ENCODE results near the gene SLC14A1. TPM values are rescaled to one million over a fixed set of nuclear protein-coding genes. Genes with fewer than 3 reads are reported as not detected.

The SLC14A1 gene
- total and polyA plus RNA-seq, 2 experiments from 2014 or later = 0.21 to 0.53 TPM

DNA sequence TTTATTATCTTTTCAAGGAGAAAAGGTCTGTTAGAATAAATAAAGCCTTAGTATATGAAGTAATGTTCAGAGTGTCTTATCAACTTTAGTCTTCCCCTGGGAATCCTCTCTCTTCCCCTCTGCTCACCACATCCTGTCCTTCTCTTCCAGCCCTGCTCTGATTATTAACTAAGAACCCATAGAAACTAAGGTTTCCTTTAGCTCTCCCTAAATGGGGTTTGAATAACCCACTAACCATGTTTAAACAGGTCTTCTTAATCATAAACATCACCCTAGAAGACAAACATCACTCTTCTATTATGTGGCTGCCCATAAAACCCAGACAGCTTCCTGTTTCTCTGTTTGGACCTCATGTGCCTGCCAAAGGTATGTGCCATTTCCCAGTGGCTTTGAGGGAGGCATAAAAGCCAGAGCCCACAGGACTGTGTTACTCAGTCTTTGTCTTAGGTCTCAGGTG is 50.1 kb downstream of the SLC14A1 start:
- H3K36me3 ChIP-seq (ENCODE audit: insufficient read depth) = no peaks in the 10 kb centered on the region
- H3K4me1 Mint-ChIP-seq = no peaks in the 10 kb centered on the region
- H3F3A ChIP-seq (replicated peaks; ENCODE audit: low read depth) = 0 out of 2 replicates have a peak, but pooled peaks cover 3% of the 10 kb centered on the region
- H3K79me2 ChIP-seq (replicated peaks; ENCODE audit: insufficient read depth) = no peaks in the 10 kb centered on the region
- no peak overlapping the region for H3K27ac Mint-ChIP-seq
- no peak overlapping the region for H3K4me2 ChIP-seq
- no peak overlapping the region for H3K4me3 ChIP-seq
- ATAC-seq (no peak), DNase-seq (ENCODE audit: low spot score) (no peak)
- H3K9me3 Mint-ChIP-seq = peaks cover 7% of the 10 kb centered on the region; the same call in 2 of the 3 replicates
- H3K9me2 ChIP-seq (ENCODE audit: insufficient read depth) = peaks cover 34% of the 10 kb centered on the region
- H3K27me3 ChIP-seq (ENCODE audit: insufficient read depth) = peaks cover 3% of the 10 kb centered on the region; the same call in 1 of the 2 replicates
- no peak overlapping the region for H3K27ac ChIP-seq (ENCODE audit: low read depth)
- peaks cover 2% of the 10 kb centered on the region; the same call in 2 of the 3 replicates for H3K36me3 Mint-ChIP-seq (ENCODE audit: low read depth)
- H3K4me3 Mint-ChIP-seq = no peak overlapping the region
- H3K27me3 Mint-ChIP-seq (ENCODE audit: insufficient read depth, low read depth, poor library complexity) = no peaks in the 10 kb centered on the region
- TF ChIP-seq ZNF331 (CRISPR knock-in tag; IDR thresholded peaks at IDR 0.05; ENCODE audit: low read depth) (no peak), STAT1 (IDR thresholded peaks at IDR 0.05; ENCODE audit: unreplicated experiment) (no peak), EZH2phosphoT487 (IDR thresholded peaks at IDR 0.05; ENCODE audit: unreplicated experiment) (no peak), CREB1 (CRISPR knock-in tag; IDR thresholded peaks at IDR 0.05; ENCODE audit: low read depth) (no peak), EZH2 (IDR thresholded peaks at IDR 0.05; ENCODE audit: low read depth, unreplicated experiment) (no peak), POLR2AphosphoS5 (IDR thresholded peaks at IDR 0.05; ENCODE audit: low read depth) (no peak), JUNB (IDR thresholded peaks at IDR 0.05; ENCODE audit: unreplicated experiment) (no peak)
- TF ChIP-seq, protein P1, sequence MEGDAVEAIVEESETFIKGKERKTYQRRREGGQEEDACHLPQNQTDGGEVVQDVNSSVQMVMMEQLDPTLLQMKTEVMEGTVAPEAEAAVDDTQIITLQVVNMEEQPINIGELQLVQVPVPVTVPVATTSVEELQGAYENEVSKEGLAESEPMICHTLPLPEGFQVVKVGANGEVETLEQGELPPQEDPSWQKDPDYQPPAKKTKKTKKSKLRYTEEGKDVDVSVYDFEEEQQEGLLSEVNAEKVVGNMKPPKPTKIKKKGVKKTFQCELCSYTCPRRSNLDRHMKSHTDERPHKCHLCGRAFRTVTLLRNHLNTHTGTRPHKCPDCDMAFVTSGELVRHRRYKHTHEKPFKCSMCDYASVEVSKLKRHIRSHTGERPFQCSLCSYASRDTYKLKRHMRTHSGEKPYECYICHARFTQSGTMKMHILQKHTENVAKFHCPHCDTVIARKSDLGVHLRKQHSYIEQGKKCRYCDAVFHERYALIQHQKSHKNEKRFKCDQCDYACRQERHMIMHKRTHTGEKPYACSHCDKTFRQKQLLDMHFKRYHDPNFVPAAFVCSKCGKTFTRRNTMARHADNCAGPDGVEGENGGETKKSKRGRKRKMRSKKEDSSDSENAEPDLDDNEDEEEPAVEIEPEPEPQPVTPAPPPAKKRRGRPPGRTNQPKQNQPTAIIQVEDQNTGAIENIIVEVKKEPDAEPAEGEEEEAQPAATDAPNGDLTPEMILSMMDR (conservative IDR thresholded peaks at IDR 0.05; ENCODE audit: low read depth in 2 of 2) = no peak
- TF ChIP-seq, protein P2, sequence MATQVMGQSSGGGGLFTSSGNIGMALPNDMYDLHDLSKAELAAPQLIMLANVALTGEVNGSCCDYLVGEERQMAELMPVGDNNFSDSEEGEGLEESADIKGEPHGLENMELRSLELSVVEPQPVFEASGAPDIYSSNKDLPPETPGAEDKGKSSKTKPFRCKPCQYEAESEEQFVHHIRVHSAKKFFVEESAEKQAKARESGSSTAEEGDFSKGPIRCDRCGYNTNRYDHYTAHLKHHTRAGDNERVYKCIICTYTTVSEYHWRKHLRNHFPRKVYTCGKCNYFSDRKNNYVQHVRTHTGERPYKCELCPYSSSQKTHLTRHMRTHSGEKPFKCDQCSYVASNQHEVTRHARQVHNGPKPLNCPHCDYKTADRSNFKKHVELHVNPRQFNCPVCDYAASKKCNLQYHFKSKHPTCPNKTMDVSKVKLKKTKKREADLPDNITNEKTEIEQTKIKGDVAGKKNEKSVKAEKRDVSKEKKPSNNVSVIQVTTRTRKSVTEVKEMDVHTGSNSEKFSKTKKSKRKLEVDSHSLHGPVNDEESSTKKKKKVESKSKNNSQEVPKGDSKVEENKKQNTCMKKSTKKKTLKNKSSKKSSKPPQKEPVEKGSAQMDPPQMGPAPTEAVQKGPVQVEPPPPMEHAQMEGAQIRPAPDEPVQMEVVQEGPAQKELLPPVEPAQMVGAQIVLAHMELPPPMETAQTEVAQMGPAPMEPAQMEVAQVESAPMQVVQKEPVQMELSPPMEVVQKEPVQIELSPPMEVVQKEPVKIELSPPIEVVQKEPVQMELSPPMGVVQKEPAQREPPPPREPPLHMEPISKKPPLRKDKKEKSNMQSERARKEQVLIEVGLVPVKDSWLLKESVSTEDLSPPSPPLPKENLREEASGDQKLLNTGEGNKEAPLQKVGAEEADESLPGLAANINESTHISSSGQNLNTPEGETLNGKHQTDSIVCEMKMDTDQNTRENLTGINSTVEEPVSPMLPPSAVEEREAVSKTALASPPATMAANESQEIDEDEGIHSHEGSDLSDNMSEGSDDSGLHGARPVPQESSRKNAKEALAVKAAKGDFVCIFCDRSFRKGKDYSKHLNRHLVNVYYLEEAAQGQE (IDR thresholded peaks at IDR 0.05; ENCODE audit: unreplicated experiment) = no peak
- TF ChIP-seq, protein P3, sequence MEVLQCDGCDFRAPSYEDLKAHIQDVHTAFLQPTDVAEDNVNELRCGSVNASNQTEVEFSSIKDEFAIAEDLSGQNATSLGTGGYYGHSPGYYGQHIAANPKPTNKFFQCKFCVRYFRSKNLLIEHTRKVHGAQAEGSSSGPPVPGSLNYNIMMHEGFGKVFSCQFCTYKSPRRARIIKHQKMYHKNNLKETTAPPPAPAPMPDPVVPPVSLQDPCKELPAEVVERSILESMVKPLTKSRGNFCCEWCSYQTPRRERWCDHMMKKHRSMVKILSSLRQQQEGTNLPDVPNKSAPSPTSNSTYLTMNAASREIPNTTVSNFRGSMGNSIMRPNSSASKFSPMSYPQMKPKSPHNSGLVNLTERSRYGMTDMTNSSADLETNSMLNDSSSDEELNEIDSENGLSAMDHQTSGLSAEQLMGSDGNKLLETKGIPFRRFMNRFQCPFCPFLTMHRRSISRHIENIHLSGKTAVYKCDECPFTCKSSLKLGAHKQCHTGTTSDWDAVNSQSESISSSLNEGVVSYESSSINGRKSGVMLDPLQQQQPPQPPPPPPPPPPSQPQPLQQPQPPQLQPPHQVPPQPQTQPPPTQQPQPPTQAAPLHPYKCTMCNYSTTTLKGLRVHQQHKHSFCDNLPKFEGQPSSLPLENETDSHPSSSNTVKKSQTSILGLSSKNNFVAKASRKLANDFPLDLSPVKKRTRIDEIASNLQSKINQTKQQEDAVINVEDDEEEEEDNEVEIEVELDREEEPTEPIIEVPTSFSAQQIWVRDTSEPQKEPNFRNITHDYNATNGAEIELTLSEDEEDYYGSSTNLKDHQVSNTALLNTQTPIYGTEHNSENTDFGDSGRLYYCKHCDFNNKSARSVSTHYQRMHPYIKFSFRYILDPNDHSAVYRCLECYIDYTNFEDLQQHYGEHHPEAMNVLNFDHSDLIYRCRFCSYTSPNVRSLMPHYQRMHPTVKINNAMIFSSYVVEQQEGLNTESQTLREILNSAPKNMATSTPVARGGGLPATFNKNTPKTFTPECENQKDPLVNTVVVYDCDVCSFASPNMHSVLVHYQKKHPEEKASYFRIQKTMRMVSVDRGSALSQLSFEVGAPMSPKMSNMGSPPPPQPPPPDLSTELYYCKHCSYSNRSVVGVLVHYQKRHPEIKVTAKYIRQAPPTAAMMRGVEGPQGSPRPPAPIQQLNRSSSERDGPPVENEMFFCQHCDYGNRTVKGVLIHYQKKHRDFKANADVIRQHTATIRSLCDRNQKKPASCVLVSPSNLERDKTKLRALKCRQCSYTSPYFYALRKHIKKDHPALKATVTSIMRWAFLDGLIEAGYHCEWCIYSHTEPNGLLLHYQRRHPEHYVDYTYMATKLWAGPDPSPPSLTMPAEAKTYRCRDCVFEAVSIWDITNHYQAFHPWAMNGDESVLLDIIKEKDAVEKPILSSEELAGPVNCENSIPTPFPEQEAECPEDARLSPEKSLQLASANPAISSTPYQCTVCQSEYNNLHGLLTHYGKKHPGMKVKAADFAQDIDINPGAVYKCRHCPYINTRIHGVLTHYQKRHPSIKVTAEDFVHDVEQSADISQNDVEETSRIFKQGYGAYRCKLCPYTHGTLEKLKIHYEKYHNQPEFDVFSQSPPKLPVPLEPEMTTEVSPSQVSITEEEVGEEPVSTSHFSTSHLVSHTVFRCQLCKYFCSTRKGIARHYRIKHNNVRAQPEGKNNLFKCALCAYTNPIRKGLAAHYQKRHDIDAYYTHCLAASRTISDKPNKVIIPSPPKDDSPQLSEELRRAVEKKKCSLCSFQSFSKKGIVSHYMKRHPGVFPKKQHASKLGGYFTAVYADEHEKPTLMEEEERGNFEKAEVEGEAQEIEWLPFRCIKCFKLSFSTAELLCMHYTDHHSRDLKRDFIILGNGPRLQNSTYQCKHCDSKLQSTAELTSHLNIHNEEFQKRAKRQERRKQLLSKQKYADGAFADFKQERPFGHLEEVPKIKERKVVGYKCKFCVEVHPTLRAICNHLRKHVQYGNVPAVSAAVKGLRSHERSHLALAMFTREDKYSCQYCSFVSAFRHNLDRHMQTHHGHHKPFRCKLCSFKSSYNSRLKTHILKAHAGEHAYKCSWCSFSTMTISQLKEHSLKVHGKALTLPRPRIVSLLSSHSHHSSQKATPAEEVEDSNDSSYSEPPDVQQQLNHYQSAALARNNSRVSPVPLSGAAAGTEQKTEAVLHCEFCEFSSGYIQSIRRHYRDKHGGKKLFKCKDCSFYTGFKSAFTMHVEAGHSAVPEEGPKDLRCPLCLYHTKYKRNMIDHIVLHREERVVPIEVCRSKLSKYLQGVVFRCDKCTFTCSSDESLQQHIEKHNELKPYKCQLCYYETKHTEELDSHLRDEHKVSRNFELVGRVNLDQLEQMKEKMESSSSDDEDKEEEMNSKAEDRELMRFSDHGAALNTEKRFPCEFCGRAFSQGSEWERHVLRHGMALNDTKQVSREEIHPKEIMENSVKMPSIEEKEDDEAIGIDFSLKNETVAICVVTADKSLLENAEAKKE (CRISPR knock-in tag; IDR thresholded peaks at IDR 0.05) = no peak
- no peaks in the 10 kb centered on the region for H4K20me1 ChIP-seq (replicated peaks; ENCODE audit: insufficient read depth)
- H2AFZ ChIP-seq = no peak overlapping the region
- H3K4me1 ChIP-seq (ENCODE audit: insufficient read depth) = peaks cover 4% of the 10 kb centered on the region; the same call in 1 of the 2 replicates

Data from GM23338 (cell line).